ENCODE data around the gene GPC5. TPM values are rescaled to one million over a fixed set of nuclear protein-coding genes. Genes with fewer than 3 reads are reported as not detected.

Gene GPC5
- total and polyA plus RNA-seq, 2 experiments from 2014 or later, result 0.32 TPM; not detected in 1

GRCh38 chr13:92444244-92444643 lies 1045.8 kb downstream of the GPC5 start:
- no peak overlapping the region for H2AFZ ChIP-seq
- no peaks in the 10 kb centered on the region for H3F3A ChIP-seq (ENCODE audit: insufficient read depth)
- H3K4me1 ChIP-seq (ENCODE audit: insufficient read depth), result no peaks in the 10 kb centered on the region
- H3K9me3 ChIP-seq (ENCODE audit: low read depth), result no peaks in the 10 kb centered on the region
- WGBS, 2 experiments (ENCODE audit: low coverage in 1 of 2, low lambda C conversion rate in 2 of 2, missing lambda C conversion rate in 2 of 2), result 6 to 10% methylated on average over 1 of the region's 1 CpG
- H3K9ac ChIP-seq, result no peak overlapping the region
- no peaks in the 10 kb centered on the region for H4K20me1 ChIP-seq (ENCODE audit: insufficient read depth)
- no peak overlapping the region for H3K27ac ChIP-seq
- TF ChIP-seq EZH2phosphoT487 (IDR thresholded peaks at IDR 0.05; ENCODE audit: insufficient read depth, low read depth) (no peak), EZH2 (IDR thresholded peaks at IDR 0.05; ENCODE audit: insufficient read depth, poor library complexity, severe bottlenecking) (no peak)
- H3K27me3 ChIP-seq (replicated peaks; ENCODE audit: insufficient read depth), result no peaks in the 10 kb centered on the region
- no peaks in the 10 kb centered on the region for H3K9me2 ChIP-seq (ENCODE audit: insufficient read depth)
- no peak overlapping the region for H3K4me2 ChIP-seq (ENCODE audit: unreplicated experiment)
- in situ Hi-C loops (cut with MboI), result no loop called here
- H3K4me3 ChIP-seq, result no peak overlapping the region
- DNase-seq, result no peak
- no peaks in the 10 kb centered on the region for H3K36me3 ChIP-seq (ENCODE audit: low read depth)
- no peaks in the 10 kb centered on the region for H3K79me2 ChIP-seq (ENCODE audit: insufficient read depth)

GRCh38 chr13:92451060-92451459 lies 1052.6 kb downstream of the GPC5 start:
- Histone ChIP-seq H3K79me2 (ENCODE audit: insufficient read depth) (no peaks in the 10 kb centered on the region), H3F3A (ENCODE audit: insufficient read depth) (no peaks in the 10 kb centered on the region), H3K27me3 (replicated peaks; ENCODE audit: insufficient read depth) (no peaks in the 10 kb centered on the region), H3K9me2 (ENCODE audit: insufficient read depth) (no peaks in the 10 kb centered on the region), H2AFZ (no peak overlapping the region), H3K9ac (no peak overlapping the region), H3K4me1 (ENCODE audit: insufficient read depth) (no peaks in the 10 kb centered on the region), H3K4me2 (ENCODE audit: unreplicated experiment) (no peak overlapping the region), H3K9me3 (ENCODE audit: low read depth) (no peaks in the 10 kb centered on the region), H3K27ac (no peak overlapping the region), H3K4me3 (no peak overlapping the region), H3K36me3 (ENCODE audit: low read depth) (no peaks in the 10 kb centered on the region), H4K20me1 (ENCODE audit: insufficient read depth) (no peaks in the 10 kb centered on the region)
- TF ChIP-seq EZH2phosphoT487 (IDR thresholded peaks at IDR 0.05; ENCODE audit: insufficient read depth, low read depth), result no peak
- no peak for TF ChIP-seq EZH2 (IDR thresholded peaks at IDR 0.05; ENCODE audit: insufficient read depth, poor library complexity, severe bottlenecking)
- DNase-seq, result no peak
- in situ Hi-C loops (cut with MboI), result no loop called here
- 21 to 27% methylated on average over 1 of the region's 1 CpG for WGBS, 2 experiments (ENCODE audit: low coverage in 1 of 2, low lambda C conversion rate in 2 of 2, missing lambda C conversion rate in 2 of 2)

GRCh38 chr13:92452840-92453239 lies 1054.4 kb downstream of the GPC5 start:
- in situ Hi-C loops (cut with MboI), result no loop called here
- H3F3A ChIP-seq (ENCODE audit: insufficient read depth), result no peaks in the 10 kb centered on the region
- no peaks in the 10 kb centered on the region for H4K20me1 ChIP-seq (ENCODE audit: insufficient read depth)
- H3K4me2 ChIP-seq (ENCODE audit: unreplicated experiment), result no peak overlapping the region
- H3K36me3 ChIP-seq (ENCODE audit: low read depth), result no peaks in the 10 kb centered on the region
- no peak for DNase-seq
- 22 to 26% methylated on average over 6 of the region's 6 CpGs for WGBS, 2 experiments (ENCODE audit: low coverage in 1 of 2, low lambda C conversion rate in 2 of 2, missing lambda C conversion rate in 2 of 2)
- no peak overlapping the region for H3K27ac ChIP-seq
- H3K9ac ChIP-seq, result no peak overlapping the region
- no peaks in the 10 kb centered on the region for H3K79me2 ChIP-seq (ENCODE audit: insufficient read depth)
- H3K4me3 ChIP-seq, result no peak overlapping the region
- H3K9me2 ChIP-seq (ENCODE audit: insufficient read depth), result no peaks in the 10 kb centered on the region
- H2AFZ ChIP-seq, result no peak overlapping the region
- H3K4me1 ChIP-seq (ENCODE audit: insufficient read depth), result no peaks in the 10 kb centered on the region
- no peaks in the 10 kb centered on the region for H3K9me3 ChIP-seq (ENCODE audit: low read depth)
- H3K27me3 ChIP-seq (replicated peaks; ENCODE audit: insufficient read depth), result no peaks in the 10 kb centered on the region
- no peak for TF ChIP-seq EZH2phosphoT487 (IDR thresholded peaks at IDR 0.05; ENCODE audit: insufficient read depth, low read depth)
- no peak for TF ChIP-seq EZH2 (IDR thresholded peaks at IDR 0.05; ENCODE audit: insufficient read depth, poor library complexity, severe bottlenecking)

- Histone ChIP-seq H3K4me1 (ENCODE audit: insufficient read depth) (no peaks in the 10 kb centered on the region), H3F3A (ENCODE audit: insufficient read depth) (no peaks in the 10 kb centered on the region), H3K4me2 (ENCODE audit: unreplicated experiment) (no peak overlapping the region), H4K20me1 (ENCODE audit: insufficient read depth) (no peaks in the 10 kb centered on the region), H3K4me3 (no peak overlapping the region), H3K9me3 (ENCODE audit: low read depth) (no peaks in the 10 kb centered on the region), H3K36me3 (ENCODE audit: low read depth) (no peaks in the 10 kb centered on the region), H2AFZ (no peak overlapping the region), H3K27ac (no peak overlapping the region), H3K79me2 (ENCODE audit: insufficient read depth) (no peaks in the 10 kb centered on the region), H3K9me2 (ENCODE audit: insufficient read depth) (no peaks in the 10 kb centered on the region), H3K27me3 (replicated peaks; ENCODE audit: insufficient read depth) (no peaks in the 10 kb centered on the region), H3K9ac (no peak overlapping the region)
- TF ChIP-seq EZH2phosphoT487 (IDR thresholded peaks at IDR 0.05; ENCODE audit: insufficient read depth, low read depth) (no peak), EZH2 (IDR thresholded peaks at IDR 0.05; ENCODE audit: insufficient read depth, poor library complexity, severe bottlenecking) (no peak)
- 6 to 7% methylated on average over 4 of the region's 4 CpGs for WGBS, 2 experiments (ENCODE audit: low coverage in 1 of 2, low lambda C conversion rate in 2 of 2, missing lambda C conversion rate in 2 of 2)
- DNase-seq, result no peak
- in situ Hi-C loops (cut with MboI), result no loop called here
Observed at GRCh38 chr13:92459306-92459705, 1060.9 kb downstream of the GPC5 start.

- Histone ChIP-seq H3K27me3 (replicated peaks; ENCODE audit: insufficient read depth) (no peaks in the 10 kb centered on the region), H3K4me3 (no peak overlapping the region), H3K27ac (no peak overlapping the region), H3K9ac (no peak overlapping the region), H4K20me1 (ENCODE audit: insufficient read depth) (no peaks in the 10 kb centered on the region), H2AFZ (no peak overlapping the region), H3K36me3 (ENCODE audit: low read depth) (no peaks in the 10 kb centered on the region), H3K4me1 (ENCODE audit: insufficient read depth) (no peaks in the 10 kb centered on the region), H3K4me2 (ENCODE audit: unreplicated experiment) (no peak overlapping the region), H3F3A (ENCODE audit: insufficient read depth) (no peaks in the 10 kb centered on the region), H3K9me2 (ENCODE audit: insufficient read depth) (no peaks in the 10 kb centered on the region), H3K9me3 (ENCODE audit: low read depth) (no peaks in the 10 kb centered on the region), H3K79me2 (ENCODE audit: insufficient read depth) (no peaks in the 10 kb centered on the region)
- no peak for DNase-seq
- TF ChIP-seq EZH2phosphoT487 (IDR thresholded peaks at IDR 0.05; ENCODE audit: insufficient read depth, low read depth) (no peak), EZH2 (IDR thresholded peaks at IDR 0.05; ENCODE audit: insufficient read depth, poor library complexity, severe bottlenecking) (no peak)
- in situ Hi-C loops (cut with MboI), result no loop called here
Observed at GRCh38 chr13:92460479-92460878, 1062.1 kb downstream of the GPC5 start.

All from GM23248 (cell line).